Eye (tissue), 1 donor: Measurements from ENCODE around the gene LIN52.
A peak's percentile ranks its signal among the peaks of the same experiment; 100 is the strongest.

Experiments used
- DNase-seq: peaks from one replicate; pipeline ENCODE4 v3.0.0-alpha.2; 2015

The LIN52 gene

DNA sequence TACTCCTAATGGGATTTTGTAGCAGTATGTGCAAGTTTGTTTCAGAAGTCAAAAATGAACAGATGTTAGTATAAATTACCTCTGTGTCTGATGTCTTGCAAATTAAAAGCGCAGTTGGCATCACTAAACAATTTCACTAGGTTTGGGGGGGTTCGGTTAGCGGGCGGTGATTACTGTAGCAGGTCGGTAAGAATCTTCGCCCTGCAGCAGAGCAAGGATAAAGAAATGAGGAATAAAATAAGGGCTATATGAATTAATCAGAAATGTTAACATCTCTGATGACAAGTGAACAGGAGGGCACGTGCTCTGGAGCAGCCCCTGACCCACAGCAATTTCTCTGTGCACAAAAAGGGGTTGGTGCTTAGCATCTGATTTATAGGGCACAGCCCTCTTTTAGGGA, 110.9 kb downstream of the LIN52 start:
- DNase-seq: no peak

DNA sequence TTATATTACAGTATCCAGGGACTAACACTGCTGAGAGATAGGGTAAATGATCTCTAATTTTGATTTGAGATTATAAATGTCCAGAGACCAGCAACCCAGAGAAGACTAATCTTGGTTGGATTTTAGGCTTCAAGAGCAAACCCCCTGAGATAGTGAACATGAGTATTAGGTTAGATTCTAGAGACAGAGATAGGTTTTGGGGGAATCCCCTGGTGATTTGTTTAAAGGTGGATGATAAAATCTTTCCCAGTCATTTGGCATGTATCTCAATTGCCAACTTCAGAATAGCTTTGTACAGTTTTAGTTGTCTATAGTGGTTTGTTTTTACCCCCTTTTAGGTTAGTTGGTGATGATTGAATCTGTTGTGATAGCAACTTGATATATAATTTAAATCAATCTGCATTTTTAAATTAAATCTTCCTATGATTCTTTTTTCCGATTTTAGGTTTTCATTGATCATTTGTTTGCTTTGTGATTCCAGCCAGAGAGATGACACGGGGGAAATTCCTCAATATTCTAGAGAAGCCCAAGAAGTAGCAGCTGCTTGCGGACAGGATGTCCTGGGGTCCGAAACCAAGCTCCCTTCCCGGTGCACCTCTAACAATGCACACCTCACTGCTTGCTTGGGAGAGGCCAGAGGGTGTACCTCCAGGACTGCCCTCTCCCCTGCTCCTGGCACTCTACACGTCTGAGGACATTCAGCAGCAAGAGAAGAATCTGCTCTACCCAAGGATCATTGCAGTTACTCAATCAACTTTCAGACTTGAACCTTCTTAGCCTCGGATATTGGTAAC, 113.9 kb downstream of the LIN52 start:
- no peak for DNase-seq

DNA sequence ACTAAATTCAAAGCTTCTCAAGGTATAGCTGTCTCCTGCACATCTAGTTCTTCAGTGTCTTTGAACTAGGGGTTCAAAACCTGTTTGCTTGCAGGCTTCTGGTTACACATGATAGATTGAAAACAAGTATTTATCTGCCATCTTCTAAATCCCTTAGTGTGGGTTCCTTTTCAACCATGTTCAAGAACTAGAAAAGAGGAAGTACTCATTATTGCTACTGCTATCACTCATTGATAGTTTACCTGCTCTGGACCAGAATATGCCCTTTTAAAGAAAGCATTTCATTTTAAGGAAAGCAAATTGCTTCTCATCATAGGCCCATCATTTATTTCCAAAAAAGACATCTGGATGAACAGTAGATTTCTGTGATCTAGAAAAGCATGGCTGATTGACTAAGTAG, 117.4 kb downstream of the LIN52 start:
- DNase-seq: no peak

DNA sequence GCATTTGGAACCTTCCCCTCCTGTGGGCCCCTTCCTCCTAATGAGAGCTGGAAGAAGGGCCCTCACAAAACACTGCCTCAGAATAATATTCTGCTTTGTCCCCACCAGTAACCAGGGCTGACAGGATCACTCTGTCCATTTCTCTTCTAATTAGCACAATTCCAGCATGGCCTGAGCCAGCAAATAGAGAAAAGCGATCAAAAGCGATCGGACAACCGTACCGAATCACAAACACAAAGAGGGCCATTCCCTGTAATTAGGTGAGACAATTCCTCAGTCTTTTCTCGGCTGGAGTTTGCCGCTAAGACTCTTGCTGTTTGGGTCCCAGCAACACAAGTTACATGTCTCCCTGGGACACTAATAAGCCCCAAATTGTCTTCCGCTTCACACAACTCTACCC, 118.9 kb downstream of the LIN52 start:
- DNase-seq: peak; percentile 95

DNA sequence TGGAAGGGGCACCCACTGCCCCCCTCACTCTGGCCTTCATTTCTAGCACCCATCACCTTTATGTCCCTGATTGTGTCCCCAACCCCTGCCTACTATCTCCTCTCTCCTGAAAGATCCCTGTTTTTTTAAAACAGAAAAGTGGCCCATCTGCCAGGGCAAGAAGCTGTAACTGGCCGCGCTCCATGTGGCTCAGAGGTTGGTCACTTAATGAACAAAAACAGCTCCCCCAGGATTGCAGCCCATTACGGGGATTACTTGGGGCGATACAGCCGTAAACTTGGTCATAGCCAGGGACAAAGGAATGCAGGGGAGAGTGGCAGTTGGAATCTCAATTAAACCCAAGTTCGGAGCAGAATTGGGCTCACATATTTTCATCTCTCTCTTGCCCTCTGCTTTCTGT, 119.7 kb downstream of the LIN52 start:
- DNase-seq: peak; percentile 82

DNA sequence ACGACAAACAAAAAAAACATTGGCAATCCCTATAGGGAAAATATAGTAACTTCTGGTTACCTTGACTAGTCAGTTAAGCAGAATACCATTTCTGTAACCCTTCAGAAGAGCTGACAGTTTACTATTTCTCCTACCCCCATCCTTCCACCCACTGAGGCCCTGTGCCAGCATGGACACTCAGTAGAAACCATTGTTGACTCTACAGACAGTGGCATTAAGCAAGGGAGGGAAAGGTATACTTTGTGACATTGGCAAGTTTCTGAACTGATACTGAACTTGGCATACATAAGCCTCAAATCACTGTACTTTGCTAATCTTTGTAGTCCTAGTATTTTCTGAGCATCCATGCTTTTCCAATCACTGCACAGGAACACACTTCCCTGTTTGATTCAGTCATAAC, 121.1 kb downstream of the LIN52 start:
- no peak for DNase-seq

DNA sequence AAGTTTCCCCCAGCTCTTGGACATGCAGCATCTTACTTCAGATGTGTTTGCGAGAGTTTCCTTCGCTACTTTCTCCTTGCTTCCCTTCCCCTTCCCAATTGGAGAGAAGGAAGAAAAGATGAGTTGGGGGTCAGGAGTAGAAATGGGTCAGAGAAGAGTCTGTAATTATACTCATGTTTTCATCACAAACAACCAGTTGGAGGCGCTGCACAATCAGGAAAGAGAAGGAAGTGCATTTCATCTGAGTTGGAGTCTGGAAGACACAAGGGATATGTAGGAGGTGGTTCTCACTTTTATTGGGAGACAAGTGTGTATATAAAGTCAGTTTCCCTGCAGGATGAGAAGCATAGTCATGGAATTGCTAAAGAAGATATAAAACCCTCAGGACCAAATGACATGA, 123.2 kb downstream of the LIN52 start:
- peak; percentile 75 for DNase-seq

DNA sequence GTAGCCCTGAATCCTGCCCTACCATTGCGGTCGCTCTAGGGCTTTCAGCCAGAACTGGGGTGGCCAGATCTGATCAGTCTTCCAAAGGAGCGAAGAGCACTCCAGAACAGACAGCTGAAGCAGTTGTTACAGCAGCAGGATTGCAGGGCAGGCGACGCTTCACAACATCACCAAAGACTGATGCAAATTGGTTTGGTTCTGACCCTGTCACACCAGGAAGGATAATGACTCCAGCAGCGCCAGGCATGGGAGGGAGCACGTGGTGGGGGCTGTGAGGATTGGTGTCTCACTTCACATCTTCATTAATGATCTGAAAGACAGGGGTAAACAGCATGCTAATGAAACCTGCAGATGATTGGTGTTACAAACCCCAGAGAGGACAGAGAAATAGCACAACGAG, 123.9 kb downstream of the LIN52 start:
- peak; percentile 75 for DNase-seq

DNA sequence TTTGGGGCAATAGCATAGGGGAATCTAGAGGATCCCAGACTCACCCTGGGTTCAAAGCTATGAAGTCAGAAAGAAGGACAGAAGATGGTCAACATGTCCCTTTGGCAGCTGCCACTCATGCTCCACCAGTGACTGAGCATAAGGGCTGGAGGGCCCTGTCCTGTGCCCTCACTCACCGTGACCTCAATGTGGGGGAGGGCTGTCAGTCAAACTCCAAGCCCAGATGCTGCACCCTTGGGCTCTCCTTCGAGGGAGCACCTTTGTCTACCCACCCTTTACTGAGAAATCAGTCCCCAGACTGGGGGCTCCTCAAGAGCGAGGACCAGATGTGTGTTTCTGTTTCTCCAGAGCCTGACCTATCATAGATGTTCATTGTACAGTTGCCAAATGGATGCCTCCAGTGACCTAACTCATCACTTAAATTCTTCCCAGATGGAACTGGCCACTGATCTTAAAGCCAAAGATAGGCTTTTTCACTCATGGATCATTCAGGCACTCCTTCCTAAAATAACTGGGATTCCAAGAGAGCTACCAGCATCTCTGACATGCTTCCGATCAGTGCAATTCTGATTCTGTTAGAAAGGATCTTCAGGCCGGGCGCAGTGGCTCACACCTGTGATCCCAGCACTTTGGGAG, 127.3 kb downstream of the LIN52 start:
- no peak for DNase-seq

DNA sequence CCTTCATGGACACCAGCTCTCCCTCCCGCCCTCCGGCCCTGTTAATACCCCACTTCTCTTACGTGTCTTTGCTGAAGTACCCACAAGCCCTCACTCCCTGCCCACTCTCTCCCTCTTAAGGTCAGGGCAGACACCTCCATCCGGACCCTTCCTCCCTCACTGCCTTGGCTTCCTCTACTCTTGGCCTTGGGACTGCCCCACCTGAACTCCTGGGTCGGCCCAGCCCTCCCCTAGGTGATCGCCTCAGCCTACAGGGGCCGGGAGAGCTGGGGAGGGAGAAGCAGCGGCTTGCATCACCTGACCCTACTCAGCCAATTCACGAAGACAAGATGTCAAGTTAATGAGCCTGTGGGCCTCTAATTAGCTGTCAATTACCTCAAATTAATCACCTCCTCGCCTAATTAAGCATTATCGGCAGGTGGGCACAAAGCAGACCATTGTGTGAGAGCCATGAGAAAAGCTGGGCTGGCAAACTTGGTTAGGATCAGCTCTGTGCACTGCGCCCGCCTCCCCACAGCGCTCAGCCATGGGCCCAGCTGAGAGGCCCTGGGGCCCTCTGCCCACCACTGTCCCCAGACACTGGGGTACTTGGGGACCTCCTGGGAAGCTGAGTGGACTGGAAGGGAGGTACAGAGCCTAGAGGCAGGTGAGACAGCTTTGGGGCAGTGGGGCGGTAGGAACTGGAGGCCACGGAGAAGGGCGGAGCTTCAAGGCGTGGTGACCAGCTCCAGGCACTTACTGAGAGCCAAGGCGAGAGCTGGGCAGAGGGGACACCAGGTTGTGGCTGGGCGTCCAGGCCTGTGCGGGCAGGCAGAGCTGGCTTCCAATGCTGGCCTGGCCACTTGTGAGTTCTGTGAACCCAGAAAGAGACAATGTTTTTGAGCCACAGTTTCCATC, 129.4 kb downstream of the LIN52 start:
- DNase-seq: peak; percentile 95

DNA sequence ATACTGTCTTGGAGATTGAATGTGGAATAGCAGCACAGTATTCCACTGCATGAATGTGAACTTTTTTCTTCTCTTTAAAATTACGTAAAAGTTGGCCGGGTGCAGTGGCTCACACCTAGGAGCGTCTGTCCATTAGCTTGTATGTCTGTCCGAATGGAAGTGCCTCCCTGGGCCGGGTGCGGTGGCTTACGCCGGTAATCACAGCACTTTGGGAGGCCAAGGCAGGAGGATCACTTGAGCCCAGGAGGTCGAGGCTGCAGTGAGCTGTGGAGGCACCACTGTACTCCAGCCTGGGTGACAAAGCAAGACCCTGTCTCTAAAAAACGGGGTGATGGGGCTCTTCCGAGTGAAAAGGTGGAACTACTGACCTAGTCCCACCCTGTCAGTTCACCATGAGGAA, 131.9 kb downstream of the LIN52 start:
- no peak for DNase-seq

DNA sequence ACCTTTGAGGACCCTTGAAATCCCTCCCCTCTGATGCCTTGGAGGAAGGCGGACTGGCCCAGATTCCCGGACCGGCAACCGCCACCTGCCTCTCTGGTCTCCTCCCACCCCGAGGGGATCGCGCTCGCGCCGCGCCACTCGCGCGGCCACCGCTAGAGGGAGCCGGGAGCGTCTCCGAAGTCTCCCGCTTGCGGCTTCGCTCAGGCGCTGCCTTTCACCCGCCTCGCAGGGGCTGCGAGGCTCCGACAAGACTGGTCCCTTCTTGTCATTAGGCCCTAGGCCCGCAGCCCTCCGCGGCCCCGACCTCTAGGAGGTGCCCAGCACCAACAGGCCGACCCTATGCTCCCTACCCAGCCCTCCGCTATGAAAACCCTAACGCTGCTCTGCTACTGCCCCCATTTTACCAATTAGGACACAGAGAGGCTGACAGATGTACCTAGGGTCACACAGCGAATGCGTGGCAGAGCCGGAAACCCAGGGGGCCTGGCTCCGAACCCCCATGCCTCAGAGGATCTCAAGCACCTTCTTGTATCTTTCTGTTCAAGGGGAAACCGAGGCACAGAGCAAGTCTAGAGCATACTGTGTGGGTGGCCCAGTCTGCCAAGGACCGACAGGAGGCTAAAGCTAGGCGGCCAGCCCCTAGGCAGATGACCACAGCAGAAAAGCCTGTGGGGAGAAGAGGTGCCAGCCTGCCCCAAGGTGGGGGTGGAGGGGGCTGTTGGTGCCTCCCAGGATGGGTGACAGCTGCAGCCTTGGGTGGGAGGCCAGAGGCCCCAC, 133.1 kb downstream of the LIN52 start:
- DNase-seq: peak; percentile 91

DNA sequence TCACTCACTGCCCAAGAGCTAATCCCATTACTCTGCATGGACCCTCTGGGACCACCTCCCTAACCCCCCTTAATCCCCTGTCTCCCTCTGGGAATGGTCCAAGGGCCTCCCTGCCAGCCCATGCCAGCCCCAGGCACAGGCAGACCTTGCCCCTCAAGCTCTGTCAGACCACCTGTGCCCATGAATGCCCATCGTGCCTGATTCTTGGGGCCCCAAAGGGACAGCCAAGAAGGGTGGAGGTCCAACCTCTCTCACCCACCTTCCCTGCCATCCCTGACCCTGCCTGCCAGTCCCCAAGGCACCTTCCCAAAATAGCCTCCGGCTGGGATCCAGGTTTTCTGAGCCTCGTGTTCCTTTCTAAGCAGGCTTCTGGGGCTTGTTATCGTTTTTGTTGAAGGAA, 133.7 kb downstream of the LIN52 start:
- DNase-seq: no peak

DNA sequence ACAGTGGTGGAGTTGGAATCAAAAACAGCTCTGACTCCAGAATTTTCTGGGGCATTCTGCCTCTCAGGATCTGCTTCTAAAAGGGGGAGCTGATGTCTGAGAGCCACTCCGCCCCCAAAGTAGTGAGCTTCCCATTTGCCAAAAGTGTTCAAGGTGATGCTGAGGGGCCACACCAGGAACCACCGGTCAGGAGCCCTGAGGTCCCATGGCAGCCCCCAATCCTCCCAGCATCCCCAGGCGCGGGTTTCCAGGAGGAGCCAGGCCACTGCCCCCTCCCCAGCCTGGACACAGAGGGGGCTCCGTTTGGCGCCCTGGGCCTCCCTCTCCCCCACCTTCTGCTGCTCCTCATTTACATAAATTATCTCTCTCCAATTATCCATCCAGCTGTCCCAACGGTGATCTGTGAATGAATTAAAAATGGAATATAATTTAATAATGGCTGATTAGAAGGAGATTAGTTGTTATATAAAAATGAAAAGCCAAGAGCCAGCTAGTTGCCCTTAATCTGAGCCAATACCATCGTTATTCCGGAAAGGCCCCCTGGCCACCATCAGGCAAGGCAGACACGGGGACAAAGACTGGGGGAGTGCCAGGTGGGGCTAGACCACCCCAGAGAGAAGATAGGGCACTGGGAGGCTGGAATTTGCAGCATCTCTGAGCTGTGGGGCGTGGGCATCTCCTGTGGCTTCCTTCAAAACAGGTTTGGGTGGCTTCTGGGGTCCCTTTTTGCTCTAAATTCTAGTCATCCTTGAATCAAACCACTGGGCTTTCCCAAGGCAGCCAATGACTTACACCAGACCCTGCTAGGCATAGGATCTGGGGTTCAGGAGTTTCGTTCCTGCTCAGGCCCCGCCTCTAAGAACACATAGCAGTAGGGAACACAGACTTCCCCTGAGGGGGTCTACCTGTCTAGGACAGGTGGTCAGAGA, 134.8 kb downstream of the LIN52 start:
- DNase-seq: no peak

DNA sequence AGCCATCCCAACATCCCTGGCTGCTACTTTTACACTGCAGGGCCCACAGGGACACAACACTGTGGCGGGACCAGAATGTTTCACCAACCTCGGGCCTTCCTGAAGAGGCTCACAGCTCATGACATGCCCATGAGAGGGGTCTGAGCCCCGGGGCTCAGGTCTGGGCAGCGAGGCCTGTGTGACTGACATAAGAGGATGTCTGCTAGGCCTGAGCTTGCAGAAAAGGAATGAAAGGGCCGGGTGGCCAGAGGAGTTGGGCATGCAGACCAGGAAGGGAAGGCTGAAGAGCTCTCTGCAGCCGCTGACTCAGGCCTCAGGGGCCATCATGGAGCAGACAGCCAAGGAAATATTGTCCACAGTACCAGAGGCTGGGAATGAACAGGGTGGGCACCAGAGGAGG, 136.2 kb downstream of the LIN52 start:
- DNase-seq: no peak

DNA sequence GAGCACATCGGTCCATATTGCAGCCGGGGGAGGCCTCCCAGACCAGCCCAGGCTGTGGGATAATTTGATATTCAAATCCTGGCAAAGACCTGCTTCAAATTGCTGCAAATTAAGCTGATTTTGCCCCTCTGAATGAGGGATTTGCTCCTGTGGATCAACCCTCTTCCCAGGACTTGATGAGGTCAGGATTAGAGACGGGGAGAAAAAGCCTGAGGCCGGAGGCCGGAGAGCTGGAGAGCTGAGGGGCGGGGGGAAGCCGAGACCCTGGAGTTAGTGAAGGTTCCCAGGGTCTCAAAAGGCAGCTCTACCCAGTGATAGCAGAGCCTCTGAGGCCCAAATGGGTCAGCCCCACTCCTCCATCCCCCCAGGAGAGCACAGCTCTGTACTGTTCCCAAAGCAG, 137.0 kb downstream of the LIN52 start:
- no peak for DNase-seq

DNA sequence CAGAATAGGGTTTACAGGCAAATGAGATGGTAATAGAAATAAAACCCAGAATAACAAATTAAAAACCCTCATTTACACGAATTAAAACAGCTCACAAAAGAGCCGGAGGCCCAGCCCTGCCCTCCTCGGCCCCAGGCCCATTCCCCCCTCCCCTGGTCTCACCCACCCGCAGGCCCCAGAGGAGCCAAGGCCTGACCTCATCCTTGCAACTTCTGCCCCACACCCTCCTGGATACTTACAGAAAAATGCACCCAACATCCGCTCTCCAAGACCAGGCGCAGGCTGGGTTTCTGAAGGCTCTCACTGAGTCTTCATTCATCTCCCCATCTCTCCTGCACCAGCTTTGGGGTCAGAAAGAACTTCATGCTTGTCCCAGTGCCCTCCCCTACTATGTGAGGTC, 138.3 kb downstream of the LIN52 start:
- no peak for DNase-seq

DNA sequence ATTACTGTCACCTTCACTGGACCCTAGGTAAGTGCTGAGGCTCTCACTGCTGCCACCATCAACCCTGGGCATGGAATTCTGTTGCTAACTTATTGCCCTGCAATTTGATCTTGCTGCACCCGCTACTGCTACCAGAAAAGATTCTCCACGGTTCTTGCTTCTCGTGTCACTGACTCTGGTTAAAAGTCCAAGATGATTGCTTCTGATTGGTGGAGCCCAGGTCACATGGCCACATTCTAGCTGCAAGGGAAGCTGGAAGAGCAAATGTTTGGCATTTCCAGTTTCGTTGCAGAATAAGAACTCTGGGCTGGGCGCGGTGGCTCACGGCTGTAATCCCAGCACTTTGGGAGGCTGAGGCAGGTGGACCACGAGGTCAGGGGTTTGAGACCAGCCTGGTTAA, 147.0 kb downstream of the LIN52 start:
- DNase-seq: no peak

DNA sequence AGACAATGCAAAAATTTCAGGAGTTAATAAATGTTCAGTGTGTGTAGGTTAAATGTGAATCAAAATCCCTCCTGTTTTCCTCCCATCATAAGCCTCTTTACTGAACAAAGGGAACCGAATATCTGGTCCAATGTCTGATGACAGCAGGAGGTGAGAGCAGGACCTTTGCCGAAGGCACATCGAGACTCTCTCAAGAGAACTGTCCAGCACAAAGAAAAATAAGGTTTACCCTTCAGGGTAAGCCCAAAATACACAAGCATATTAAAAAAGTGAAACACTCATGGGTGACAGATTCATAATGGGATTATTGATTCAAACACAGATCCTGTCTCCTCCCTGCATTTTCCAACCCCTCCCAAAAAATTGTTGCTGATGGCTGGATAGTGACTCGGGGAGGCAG, 150.3 kb downstream of the LIN52 start:
- DNase-seq: no peak

DNA sequence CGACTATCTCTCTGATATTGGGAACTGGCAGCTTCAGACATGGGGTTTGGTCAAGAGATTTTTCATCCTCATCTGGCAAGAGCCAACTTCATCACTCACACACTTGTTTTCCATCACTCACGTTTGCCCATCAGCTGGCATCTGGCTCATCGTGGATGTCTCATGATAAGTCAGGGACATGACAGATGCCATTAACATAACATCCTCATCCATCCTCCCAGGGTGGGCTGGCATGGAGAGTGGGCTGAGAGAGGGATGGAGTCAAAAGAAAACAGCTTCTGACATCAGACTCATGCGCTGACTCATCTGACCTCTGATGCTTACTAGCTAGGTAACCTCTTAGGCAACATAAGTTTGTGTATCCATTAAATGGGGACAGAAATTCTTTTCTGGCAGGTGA, 152.7 kb downstream of the LIN52 start:
- DNase-seq: no peak

DNA sequence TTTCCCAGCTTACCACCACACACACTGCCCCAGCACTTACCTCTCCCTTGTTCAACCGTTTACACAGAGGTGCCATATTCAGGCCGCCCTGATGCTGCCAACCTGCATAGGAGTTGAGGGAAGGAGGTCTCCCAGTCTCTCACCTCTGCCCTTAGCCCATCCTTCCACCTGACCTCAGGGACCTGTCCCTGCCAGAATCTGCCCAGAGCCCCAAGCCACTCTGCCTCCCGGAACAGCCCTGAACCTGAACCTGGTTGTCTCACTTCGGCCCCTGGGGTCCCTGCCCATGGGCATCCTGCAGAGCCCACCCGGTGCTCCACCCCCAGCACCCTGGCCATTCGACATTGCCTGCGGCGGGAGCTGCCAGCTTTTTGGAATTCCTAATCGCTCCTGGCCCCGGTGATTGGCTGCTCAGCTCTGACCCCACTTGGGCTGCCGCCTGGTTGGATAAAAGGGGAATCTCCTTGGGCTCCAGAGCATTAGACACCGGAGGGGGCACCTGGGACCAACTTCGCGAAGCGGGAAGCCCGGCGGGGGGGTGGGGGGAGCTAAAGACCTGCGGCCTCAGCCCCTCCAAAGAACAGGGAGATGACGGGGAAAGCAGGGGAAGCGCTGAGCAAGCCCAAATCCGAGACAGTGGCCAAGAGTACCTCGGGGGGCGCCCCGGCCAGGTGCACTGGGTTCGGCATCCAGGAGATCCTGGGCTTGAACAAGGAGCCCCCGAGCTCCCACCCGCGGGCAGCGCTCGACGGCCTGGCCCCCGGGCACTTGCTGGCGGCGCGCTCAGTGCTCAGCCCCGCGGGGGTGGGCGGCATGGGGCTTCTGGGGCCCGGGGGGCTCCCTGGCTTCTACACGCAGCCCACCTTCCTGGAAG, 154.5 kb downstream of the LIN52 start, which contains the start of gene VSX2:
Gene VSX2 (plus strand): TSS at position 476 of the 874 bp plus-strand sequence. CDS start 113 bp downstream, at position 589.
- DNase-seq: peak; percentile 73
